GM19035 (cell line): ENCODE results near the gene QPCT.
"Not testable (repeated sequence)": the region's sequence is repeated elsewhere in the genome, so short reads cannot be mapped to it uniquely, and the experiment has no call there.

Experiments
- ATAC-seq: cut with Tn5 transposase; IDR thresholded peaks from one replicate; pipeline ENCODE4 v1.9.1; 2021; ENCODE audit not compliant: unreplicated experiment

The QPCT gene

DNA sequence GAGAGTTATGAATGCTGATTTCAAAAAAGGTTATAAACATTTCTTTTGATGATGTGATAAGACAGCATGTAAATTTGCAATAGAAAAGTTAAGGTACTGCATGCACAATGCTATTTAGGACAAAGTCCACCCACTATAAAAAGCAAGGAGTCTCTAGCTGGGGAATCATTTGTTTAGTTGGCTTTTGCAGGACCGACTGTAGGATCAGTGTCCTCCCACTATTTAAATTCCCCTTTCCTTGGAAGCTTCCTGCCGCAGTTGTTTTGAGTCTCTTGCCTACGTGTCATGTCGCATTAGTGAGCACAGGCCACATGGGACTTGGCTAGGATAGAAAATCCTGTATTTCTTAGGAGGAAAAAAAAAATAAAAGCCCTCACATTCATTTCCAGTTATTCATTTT, 13.1 kb downstream of the QPCT start:
- ATAC-seq: no peak

- no peak for ATAC-seq
Measured at GRCh38 chr2:37358466-37358865, 14.0 kb downstream of the QPCT start.

GRCh38 chr2:37361216-37361815, 16.9 kb downstream of the QPCT start:
- no peak for ATAC-seq

- ATAC-seq: no peak
Measured at GRCh38 chr2:37361994-37362698, 17.7 kb downstream of the QPCT start.

DNA sequence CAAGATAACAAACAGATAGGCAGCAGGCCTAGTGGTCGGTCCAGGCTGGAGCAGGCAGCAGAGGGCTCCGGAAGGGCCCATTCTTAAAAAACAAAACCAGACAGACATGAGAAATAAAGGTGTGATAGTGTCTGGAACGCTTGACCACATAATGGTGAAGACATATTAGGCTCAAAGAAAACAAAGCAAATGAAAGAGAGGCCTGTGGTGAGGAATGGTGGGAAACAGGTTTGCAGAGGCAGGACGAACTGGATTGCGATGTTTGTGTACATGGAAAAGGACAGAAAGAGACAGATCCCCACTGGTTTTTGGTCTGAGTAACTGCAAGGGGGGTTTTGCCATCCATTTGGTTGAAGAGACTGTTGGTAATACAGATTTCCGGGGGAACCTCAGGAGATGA, 19.9 kb downstream of the QPCT start:
- no peak for ATAC-seq

- peak; percentile 89 for ATAC-seq
Measured at GRCh38 chr2:37365669-37366068, 21.2 kb downstream of the QPCT start.

DNA sequence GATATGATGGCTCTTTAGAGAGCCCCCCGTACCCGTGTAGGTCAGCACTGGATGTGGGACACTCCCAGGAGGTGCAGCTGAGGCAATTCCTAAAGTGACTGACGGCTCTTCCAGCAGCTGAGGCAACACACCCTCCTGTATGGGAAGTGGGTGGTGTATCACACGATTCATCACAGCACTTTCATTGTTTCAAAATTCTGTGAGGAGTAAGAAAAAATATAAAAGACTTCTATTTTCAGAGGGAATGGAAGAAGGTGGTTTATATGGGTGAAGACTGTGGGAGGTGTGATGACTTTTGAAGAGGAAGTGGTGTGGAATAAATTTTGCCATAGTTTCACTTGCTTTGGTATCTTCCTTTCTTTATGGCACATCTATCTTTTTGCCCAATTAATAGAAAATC, 22.3 kb downstream of the QPCT start:
- ATAC-seq: no peak

DNA sequence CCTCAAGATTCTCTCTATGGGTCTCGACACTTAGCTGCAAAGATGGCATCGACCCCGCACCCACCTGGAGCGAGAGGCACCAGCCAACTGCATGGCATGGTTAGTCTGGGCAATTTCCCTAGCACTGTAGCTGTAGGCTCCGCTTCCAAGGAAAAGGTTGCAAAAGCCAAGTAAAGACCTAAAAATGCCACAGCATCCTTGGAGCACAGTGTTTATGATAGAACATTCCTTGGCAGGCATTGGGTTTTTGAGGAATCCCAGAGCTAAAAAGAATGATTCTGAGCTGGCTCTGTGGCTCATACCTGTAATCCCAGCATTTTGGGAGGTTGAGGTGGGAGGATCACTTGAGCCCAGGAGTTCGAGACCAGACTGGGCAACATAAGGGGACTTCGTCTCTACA, 22.9 kb downstream of the QPCT start:
- ATAC-seq: no peak

DNA sequence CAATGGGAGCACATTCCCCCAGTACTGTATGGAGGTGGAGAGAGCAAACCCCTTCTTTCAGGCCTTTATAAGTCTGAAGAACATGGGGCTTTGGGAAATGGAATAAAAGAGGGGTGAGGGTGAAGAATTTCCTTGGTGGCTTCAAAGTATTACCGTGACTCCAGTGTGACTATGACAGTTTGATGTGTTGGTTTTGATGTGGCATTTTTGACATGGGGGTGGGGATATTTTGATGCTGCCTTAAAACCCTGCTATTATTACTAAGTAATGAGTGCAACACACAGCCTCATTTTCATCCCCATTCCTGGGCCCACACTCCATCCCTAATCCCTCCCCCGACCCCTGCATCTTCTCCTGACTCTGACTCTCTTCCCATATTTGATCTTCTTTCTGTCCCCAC, 23.6 kb downstream of the QPCT start:
- ATAC-seq: no peak

- no peak for ATAC-seq
Measured at GRCh38 chr2:37370666-37371065, 26.2 kb downstream of the QPCT start.

GRCh38 chr2:37372000-37372399, 27.6 kb downstream of the QPCT start:
- ATAC-seq: no peak

DNA sequence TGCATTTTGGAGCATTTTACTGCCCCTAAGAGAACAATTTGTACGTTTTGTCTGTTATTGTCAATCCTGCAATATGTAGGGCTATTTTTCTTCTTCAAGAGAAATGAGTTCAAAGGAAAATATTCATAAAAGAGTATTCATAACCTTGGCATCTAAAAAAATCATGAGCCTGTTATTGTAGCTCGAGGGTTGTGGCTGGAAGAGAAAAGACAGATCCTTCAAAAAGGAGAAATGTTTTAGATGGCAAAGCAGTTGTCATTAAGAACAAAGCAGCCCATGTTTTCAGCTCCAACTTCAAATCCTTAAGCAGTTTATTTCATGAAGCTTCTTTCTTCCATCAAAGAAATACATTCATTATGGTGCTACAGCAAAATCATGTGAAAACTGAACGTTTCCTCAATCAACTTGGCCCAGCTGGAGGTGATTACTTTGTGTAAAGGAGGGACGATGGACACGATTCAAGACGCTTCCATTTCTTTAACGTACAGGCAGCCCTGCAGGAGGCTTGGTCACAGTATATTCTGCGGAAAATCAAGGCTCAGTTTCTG, 31.4 kb downstream of the QPCT start:
- ATAC-seq: peak; percentile 30

- ATAC-seq: peak; percentile 90
Measured at GRCh38 chr2:37376421-37377186, 32.2 kb downstream of the QPCT start.

DNA sequence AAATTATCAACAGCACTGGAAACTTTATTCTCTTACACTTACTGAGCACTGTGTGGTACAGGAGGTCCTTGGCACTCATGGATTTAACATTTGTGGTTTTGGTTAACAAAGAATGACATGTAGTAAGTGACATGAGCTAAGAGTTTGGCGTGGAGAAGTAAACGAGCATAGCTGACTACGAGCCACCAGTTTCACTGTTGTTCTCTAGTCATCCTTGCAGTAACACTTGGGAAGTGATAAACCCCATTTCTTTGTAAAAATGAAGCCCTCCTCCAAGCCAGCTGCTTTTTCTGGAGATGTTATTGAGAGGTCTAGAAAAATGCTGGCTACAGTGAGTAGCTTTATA, 32.7 kb downstream of the QPCT start:
- ATAC-seq: peak; percentile 57

- ATAC-seq: no peak
Measured at GRCh38 chr2:37378411-37378810, 34.0 kb downstream of the QPCT start.

- ATAC-seq: no peak
Measured at GRCh38 chr2:37379881-37380296, 35.5 kb downstream of the QPCT start.

DNA sequence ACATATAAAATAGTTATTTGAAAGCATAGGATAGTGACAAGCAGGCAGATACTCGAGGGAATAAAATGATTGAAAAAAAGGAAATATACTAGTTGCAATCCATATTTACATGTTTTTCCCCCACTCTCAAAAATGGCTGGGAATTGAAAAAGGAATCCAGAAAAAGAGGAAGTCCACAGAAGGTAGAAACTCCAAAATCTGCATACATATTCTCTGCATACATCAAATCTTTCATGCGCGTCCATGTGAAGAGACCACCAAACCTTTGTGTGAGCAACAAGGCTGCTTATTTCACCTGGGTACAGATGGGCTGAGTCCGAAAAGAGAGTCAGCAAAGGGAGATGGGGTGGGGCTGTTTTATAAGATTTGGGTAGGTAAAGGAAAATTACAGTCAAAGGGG, 36.4 kb downstream of the QPCT start:
- not testable (repeated sequence) for ATAC-seq

GRCh38 chr2:37384261-37384660, 39.8 kb downstream of the QPCT start:
- ATAC-seq: not testable (repeated sequence)

DNA sequence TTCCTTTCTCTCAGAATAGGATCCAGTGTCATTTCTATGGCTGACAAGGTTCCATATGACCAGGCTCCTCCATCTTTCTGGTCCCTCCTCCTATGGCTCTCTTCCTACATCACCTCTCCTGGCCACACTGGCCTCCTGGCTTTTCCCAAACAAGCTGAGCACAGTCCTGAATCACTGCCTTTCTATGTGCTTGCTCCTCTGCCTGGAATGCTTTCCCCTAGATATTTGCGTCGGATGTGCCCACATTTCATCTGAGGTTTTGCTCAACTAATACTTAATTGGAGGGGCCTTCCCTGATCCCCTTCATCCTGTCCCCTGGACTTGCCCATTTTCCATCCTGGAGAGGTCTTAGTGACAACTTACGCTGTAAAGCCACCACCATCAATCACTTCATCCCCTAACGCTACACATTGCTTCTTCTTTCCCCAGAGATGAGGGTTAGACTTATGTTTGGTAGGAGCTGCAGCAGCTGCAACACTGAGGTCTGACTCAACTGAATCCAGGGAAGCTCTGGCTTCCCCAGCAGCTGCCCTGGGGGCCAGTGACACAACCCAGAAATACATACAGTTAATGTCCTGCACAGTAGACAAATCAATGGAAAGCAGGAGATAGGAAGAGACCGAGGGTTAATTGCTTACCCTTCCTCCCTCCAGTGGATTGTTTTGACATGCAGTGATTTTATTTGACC, 42.9 kb downstream of the QPCT start:
- no peak for ATAC-seq

DNA sequence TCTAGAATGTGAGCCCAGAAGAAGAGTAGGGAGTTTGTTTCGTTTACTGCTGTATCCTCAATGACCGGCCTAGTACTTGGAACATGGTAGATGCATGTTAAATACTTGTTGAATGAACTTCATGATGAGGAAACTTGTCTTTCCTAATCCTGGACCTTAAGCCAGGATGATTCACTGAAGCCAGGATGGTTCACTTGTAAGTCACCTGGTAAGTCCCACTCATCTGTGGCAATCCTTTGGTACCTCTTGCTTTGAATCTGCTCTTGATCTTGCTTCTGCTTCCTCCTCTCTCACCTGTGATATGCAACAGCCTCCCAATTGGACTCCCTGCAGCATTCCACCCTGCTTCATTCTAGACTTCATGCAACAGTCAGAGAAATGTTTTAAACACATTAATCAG, 43.6 kb downstream of the QPCT start:
- no peak for ATAC-seq

DNA sequence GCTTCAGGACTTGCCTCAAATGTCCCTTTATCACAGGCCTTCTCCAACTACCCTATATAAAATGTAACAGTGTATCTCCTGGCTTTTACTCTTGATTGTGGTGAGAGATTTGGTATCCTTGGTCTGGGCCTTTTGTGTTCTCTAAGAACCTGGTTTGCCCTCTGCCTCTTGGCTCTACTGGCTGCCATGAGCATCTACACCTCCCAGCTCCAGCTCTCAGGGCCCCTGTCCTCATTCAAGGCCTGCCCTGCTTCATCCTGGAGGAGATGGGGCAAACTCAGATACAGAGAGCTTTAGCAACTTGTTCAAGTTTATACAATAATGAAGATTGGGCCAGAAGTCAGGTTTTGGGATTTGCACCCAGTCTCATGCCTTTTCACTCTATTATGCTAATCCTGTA, 45.0 kb downstream of the QPCT start:
- no peak for ATAC-seq
